CD14-positive monocyte (primary cell): ENCODE results near the gene PCNT. TPM values are rescaled to one million over a fixed set of nuclear protein-coding genes. Genes with fewer than 3 reads are reported as not detected.

Experiments
- DNase-seq, 3 donors: peaks; one replicate each; pipeline ENCODE4 v3.0.0-alpha.2; 2011 to 2022
- H2AFZ ChIP-seq: 2 replicates; pipeline ENCODE4 v1.6.0; 2012; ENCODE audit warnings: mild to moderate bottlenecking, low read depth, low read length, inconsistent platforms; ENCODE audit not compliant: insufficient read depth, poor library complexity, severe bottlenecking
- H3K27ac ChIP-seq, 2 donors: 1 replicate in 1 of 2; 2 replicates in 1 of 2; pipeline ENCODE4 v1.5.1; 2012 to 2013; ENCODE audit warnings: low read length in 2 of 2, control low read depth in 1 of 2, inconsistent platforms in 1 of 2, low read depth in 1 of 2, mild to moderate bottlenecking in 1 of 2
- H3K27me3 ChIP-seq, 2 donors: one replicate each; pipeline versions ENCODE4 v1.6.0 to v1.6.1; 2011 to 2013; ENCODE audit warnings: low read length in 2 of 2; ENCODE audit not compliant: control insufficient read depth in 2 of 2, insufficient read depth in 2 of 2
- H3K36me3 ChIP-seq, 2 donors: replicated peaks in 1 of 2; 1 replicate in 1 of 2; 2 replicates in 1 of 2; pipeline versions ENCODE4 v1.5.1 to v1.6.1; 2012 to 2013; ENCODE audit warnings: low read length in 2 of 2, control low read depth in 1 of 2, inconsistent platforms in 1 of 2, mild to moderate bottlenecking in 1 of 2; ENCODE audit not compliant: insufficient read depth in 2 of 2, control insufficient read depth in 1 of 2
- H3K4me1 ChIP-seq, 2 donors: 1 replicate in 1 of 2; 2 replicates in 1 of 2; pipeline versions ENCODE4 v1.5.1 to v1.6.1; 2012 to 2013; ENCODE audit warnings: low read length in 2 of 2, control low read depth in 1 of 2, inconsistent platforms in 1 of 2, mild to moderate bottlenecking in 1 of 2, moderate library complexity in 1 of 2; ENCODE audit not compliant: insufficient read depth in 2 of 2, control insufficient read depth in 1 of 2
- H3K4me2 ChIP-seq: replicated peaks from 2 replicates; pipeline ENCODE3; 2012; ENCODE audit warnings: low read length, moderate library complexity, mild to moderate bottlenecking; ENCODE audit not compliant: poor library complexity, severe bottlenecking; ENCODE audit errors: extremely low read depth
- H3K4me3 ChIP-seq, 3 experiments: fragments of 200-600 bp in 1 of 3; sonication (generic) in 1 of 3; replicated peaks in 1 of 3; 1 replicate in 2 of 3; 2 replicates in 1 of 3; pipeline ENCODE4 v1.5.1; 2011 to 2013; ENCODE audit warnings: low read length in 3 of 3, mild to moderate bottlenecking in 3 of 3, control low read depth in 2 of 3, low read depth in 2 of 3, inconsistent platforms in 1 of 3, moderate library complexity in 1 of 3
- H3K79me2 ChIP-seq: 2 replicates; pipeline ENCODE4 v1.6.0; 2012; ENCODE audit warnings: mild to moderate bottlenecking, control low read depth, inconsistent platforms, low read length, moderate library complexity; ENCODE audit not compliant: insufficient read depth
- H3K9ac ChIP-seq: 2 replicates; pipeline ENCODE4 v1.6.0; 2017; ENCODE audit warnings: low read length, mild to moderate bottlenecking; ENCODE audit not compliant: insufficient read depth, poor library complexity, severe bottlenecking
- H3K9me3 ChIP-seq, 2 donors: replicated peaks in 1 of 2; 1 replicate in 1 of 2; 2 replicates in 1 of 2; pipeline versions ENCODE4 v1.5.1 to v1.6.1; 2012 to 2013; ENCODE audit warnings: low read length in 2 of 2, control low read depth in 1 of 2; ENCODE audit not compliant: control insufficient read depth in 1 of 2, insufficient read depth in 1 of 2
- H4K20me1 ChIP-seq: 2 replicates; pipeline ENCODE4 v1.6.0; 2012; ENCODE audit warnings: mild to moderate bottlenecking, low read length, control low read depth, moderate library complexity; ENCODE audit not compliant: insufficient read depth
- H3K27ac Mint-ChIP-seq, 7 donors: one replicate each; pipeline ENCODE4 v1.8.0; 2020; ENCODE audit warnings: mild to moderate bottlenecking in 7 of 7, mixed read lengths in 7 of 7, moderate library complexity in 6 of 7, inconsistent platforms in 2 of 7
- H3K27me3 Mint-ChIP-seq, 3 donors: one replicate each; pipeline ENCODE4 v1.8.0; 2021 to 2022; ENCODE audit warnings: low read depth in 3 of 3, mild to moderate bottlenecking in 3 of 3, mixed read lengths in 3 of 3, moderate library complexity in 3 of 3, inconsistent platforms in 1 of 3
- H3K36me3 Mint-ChIP-seq, 2 donors: one replicate each; pipeline ENCODE4 v1.8.0; 2020; ENCODE audit warnings: mixed read lengths in 2 of 2, inconsistent platforms in 1 of 2, mild to moderate bottlenecking in 1 of 2
- H3K4me1 Mint-ChIP-seq: one replicate; pipeline ENCODE4 v1.8.0; 2020; ENCODE audit warnings: mild to moderate bottlenecking, mixed read lengths
- H3K4me3 Mint-ChIP-seq, 2 donors: one replicate each; pipeline ENCODE4 v1.8.0; 2020; ENCODE audit warnings: mild to moderate bottlenecking in 2 of 2, mixed read lengths in 2 of 2, moderate library complexity in 1 of 2
- H3K9me3 Mint-ChIP-seq, 7 donors: one replicate each; pipeline ENCODE4 v1.8.0; 2020 to 2022; ENCODE audit warnings: mixed read lengths in 7 of 7, mild to moderate bottlenecking in 6 of 7, moderate library complexity in 6 of 7, inconsistent platforms in 2 of 7
- CTCF ChIP-seq: fragments of 200-600 bp; IDR thresholded peaks from one replicate; pipeline ENCODE4 v1.8.0; 2022; ENCODE audit warnings: antibody characterized with exemption, mild to moderate bottlenecking
- WGBS: methylation state at CpG from one replicate; pipeline ENCODE4 v1.1.5; 2013; ENCODE audit warnings: missing lambda C conversion rate; ENCODE audit not compliant: insufficient coverage; 5-methylcytosine and 5-hydroxymethylcytosine counted together
- intact Hi-C, 2 donors: fragments of 100-400 bp; cut with micrococcal nuclease; formaldehyde crosslinking; loops; one replicate each; pipeline versions ENCODE4 v1.15.0 to v1.15.1; 2023
- polyA plus RNA-seq, 3 donors: library from polyadenylated mRNA; depleted of rRNA in 1 of 3; unstranded in 2 of 3; stranded (reverse) in 1 of 3; fragments of 300-500 nt in 2 of 3; fragments of >200 nt in 1 of 3; fragmentation: Illumina TruSeq in 2 of 3; gene quantifications; 1 replicate in 2 of 3; 2 replicates in 1 of 3; pipeline ENCODE4 v1.2.3, GENCODE V29; 2012 to 2021

The PCNT gene
- polyA plus RNA-seq, 3 donors, result 4.2 to 16.3 (median 5.1) TPM

DNA sequence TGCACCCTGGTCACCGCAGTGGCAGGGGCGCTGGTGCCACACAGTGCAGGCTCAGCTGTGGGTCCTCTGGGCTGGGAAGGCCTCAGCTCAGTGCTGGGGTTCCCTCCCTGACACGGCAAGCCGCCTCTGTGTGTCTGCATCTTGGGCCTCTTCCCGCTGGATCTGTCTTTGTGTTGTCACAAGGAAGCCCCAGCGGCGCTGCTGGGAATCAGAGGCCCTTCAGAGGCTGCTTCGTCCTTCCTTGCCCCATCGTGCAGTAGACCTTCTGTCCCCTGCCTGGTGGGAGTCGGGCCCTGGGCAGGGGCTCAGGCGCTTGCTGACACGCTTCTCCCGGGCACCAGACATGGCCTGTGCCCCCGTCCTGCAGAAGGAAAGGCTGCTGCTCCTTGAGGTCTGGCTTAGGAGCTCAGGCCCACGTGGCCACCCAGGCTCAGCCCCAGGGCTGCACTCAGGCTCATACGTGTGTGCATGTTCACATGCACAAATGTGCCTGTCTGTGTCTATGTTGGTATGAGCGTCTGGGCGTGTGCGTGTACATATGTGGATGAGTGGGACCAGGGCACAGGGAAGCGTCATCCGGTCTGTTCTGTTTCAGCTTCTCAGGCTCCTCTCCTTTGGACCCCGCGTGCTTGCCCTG, 110.5 kb downstream of the PCNT start:
- no peak for TF ChIP-seq CTCF
- H3K27me3 ChIP-seq, result no peaks in the 10 kb centered on the region
- no peak overlapping the region for H3K27ac ChIP-seq
- no peak overlapping the region for H3K4me3 Mint-ChIP-seq
- H3K4me1 ChIP-seq, result peaks cover 26 to 31% of the 10 kb centered on the region in 2 donors
- H3K9me3 ChIP-seq, result no peaks in the 10 kb centered on the region
- H3K36me3 Mint-ChIP-seq, result peaks cover 61 to 82% of the 10 kb centered on the region in 2 donors
- DNase-seq, result no peak
- H3K36me3 ChIP-seq, result peaks cover 32 to 76% of the 10 kb centered on the region in 2 donors
- peaks cover 24% of the 10 kb centered on the region for H3K4me1 Mint-ChIP-seq
- peaks cover 0 to 3% (median 0%) of the 10 kb centered on the region in 7 donors for H3K9me3 Mint-ChIP-seq
- no peak overlapping the region for H3K4me3 ChIP-seq
- H4K20me1 ChIP-seq, result no peaks in the 10 kb centered on the region
- H3K79me2 ChIP-seq, result peaks cover 5% of the 10 kb centered on the region
- no peak overlapping the region for H2AFZ ChIP-seq
- H3K27me3 Mint-ChIP-seq, result peaks cover 0 to 3% (median 0%) of the 10 kb centered on the region in 3 donors
- H3K4me2 ChIP-seq, result no peak overlapping the region
- H3K9ac ChIP-seq, result no peak overlapping the region
- peak overlapping the region in 1 of 7 donors; percentile 48 for H3K27ac Mint-ChIP-seq
- 98% methylated on average over 21 of the region's 23 CpGs for WGBS
- intact Hi-C loops, result no loop called here

DNA sequence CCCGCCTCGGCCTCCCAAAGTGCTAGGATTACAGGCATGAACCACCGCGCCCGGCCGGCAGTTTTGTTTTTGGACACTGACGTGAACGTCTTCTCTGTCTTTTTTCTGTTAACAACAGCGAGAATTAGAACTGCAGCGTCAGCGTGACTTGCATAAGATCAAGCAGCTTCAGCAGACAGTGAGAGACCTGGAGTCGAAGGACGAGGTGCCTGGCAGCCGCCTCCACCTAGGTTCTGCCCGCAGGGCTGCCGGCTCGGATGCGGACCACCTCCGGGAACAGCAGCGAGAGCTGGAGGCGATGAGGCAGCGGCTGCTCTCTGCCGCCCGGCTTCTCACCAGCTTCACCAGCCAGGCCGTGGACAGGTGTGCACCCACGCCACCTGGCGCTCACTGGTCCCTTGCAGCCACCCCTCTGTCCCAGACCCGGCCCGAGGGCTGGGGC, 111.9 kb downstream of the PCNT start:
- H3K9me3 ChIP-seq, result no peaks in the 10 kb centered on the region
- WGBS, result 93% methylated on average over 29 of the region's 29 CpGs
- intact Hi-C loops, result no loop called here
- H4K20me1 ChIP-seq, result no peaks in the 10 kb centered on the region
- H3K9ac ChIP-seq, result no peak overlapping the region
- no peak overlapping the region for H3K4me3 Mint-ChIP-seq
- peaks cover 24% of the 10 kb centered on the region for H3K4me1 Mint-ChIP-seq
- H2AFZ ChIP-seq, result no peak overlapping the region
- H3K79me2 ChIP-seq, result peaks cover 5% of the 10 kb centered on the region
- peaks cover 0 to 3% (median 0%) of the 10 kb centered on the region in 7 donors for H3K9me3 Mint-ChIP-seq
- H3K36me3 ChIP-seq, result peaks cover 34 to 76% of the 10 kb centered on the region in 2 donors
- no peak overlapping the region for H3K4me3 ChIP-seq
- H3K36me3 Mint-ChIP-seq, result peaks cover 60 to 82% of the 10 kb centered on the region in 2 donors
- H3K27ac ChIP-seq, result no peak overlapping the region
- H3K27me3 Mint-ChIP-seq, result peaks cover 0 to 3% (median 0%) of the 10 kb centered on the region in 3 donors
- DNase-seq, result no peak
- H3K27me3 ChIP-seq, result no peaks in the 10 kb centered on the region
- H3K4me1 ChIP-seq, result peaks cover 26 to 31% of the 10 kb centered on the region in 2 donors
- no peak overlapping the region for H3K4me2 ChIP-seq
- peak overlapping the region in 3 of 7 donors; percentile 17 to 50 (median 25) for H3K27ac Mint-ChIP-seq
- no peak for TF ChIP-seq CTCF
